Testis (tissue), 3 donors: ENCODE results near the gene PCDHGC5. TPM values are rescaled to one million over a fixed set of nuclear protein-coding genes. Genes with fewer than 3 reads are reported as not detected.

ENCODE experiments used
- DNase-seq: peaks from one replicate; pipeline ENCODE4 v3.0.0-alpha.2; 2019
- H3K27ac ChIP-seq, 2 donors: fragments of 200-600 bp; sonication (generic); one replicate each; pipeline ENCODE4 v1.5.1; 2019
- H3K27me3 ChIP-seq: fragments of 200-600 bp; sonication (generic); one replicate; pipeline ENCODE4 v1.5.1; 2019
- H3K36me3 ChIP-seq: fragments of 200-600 bp; sonication (generic); one replicate; pipeline ENCODE4 v1.5.1; 2017; ENCODE audit warnings: low read depth; ENCODE audit errors: missing control alignments
- H3K4me1 ChIP-seq: fragments of 200-600 bp; sonication (generic); one replicate; pipeline ENCODE4 v1.5.1; 2019
- H3K4me3 ChIP-seq, 2 donors: fragments of 200-600 bp; sonication (generic); one replicate each; pipeline ENCODE4 v1.5.1; 2017 to 2019
- H3K9me3 ChIP-seq: fragments of 200-600 bp; sonication (generic); one replicate; pipeline ENCODE4 v1.5.1; 2017
- CTCF ChIP-seq, 3 experiments: fragments of 450-650 bp in 2 of 3; fragments of 200-600 bp in 1 of 3; sonication (generic) in 1 of 3; IDR thresholded peaks; one replicate each; pipeline ENCODE4 v1.5.1; 2016 to 2019; ENCODE audit warnings: antibody characterized with exemption in 3 of 3, mild to moderate bottlenecking in 2 of 3, moderate library complexity in 1 of 3
- POLR2A ChIP-seq: fragments of 450-650 bp; IDR thresholded peaks from one replicate; pipeline ENCODE4 v1.6.1; 2017; ENCODE audit warnings: antibody characterized with exemption, mild to moderate bottlenecking, moderate library complexity
- WGBS, 2 donors: methylation state at CpG; one replicate each; pipeline ENCODE4 v1.1.5; 2018; 5-methylcytosine and 5-hydroxymethylcytosine counted together
- intact Hi-C: fragments of 100-400 bp; cut with DNase I; formaldehyde crosslinking; loops from one replicate; pipeline ENCODE4 v1.15.1; 2023; ENCODE audit warnings: low total_unique reads
- polyA plus RNA-seq: library from polyadenylated mRNA; stranded (reverse); fragments of 350-450 nt; fragmentation: Illumina TruSeq; extraction: RNeasy Lipid Tissue Mini Kit (QIAGEN cat#74804); gene quantifications from one replicate; pipeline ENCODE4 v1.2.3, GENCODE V29; 2014; ENCODE audit warnings: low read depth, low replicate concordance; ENCODE audit not compliant: insufficient read depth
- total RNA-seq, 2 donors: library from RNA; depleted of rRNA; stranded (reverse); fragments of >200 nt; gene quantifications; one replicate each; pipeline ENCODE4 v1.2.3, GENCODE V29; 2016

Gene PCDHGC5
- total and polyA plus RNA-seq, 3 donors from 2014 or later, result 0.50 to 5.4 (median 4.9) TPM

GRCh38 chr5:141519605-141520565 lies 31.0 kb downstream of the PCDHGC5 start:
- Histone ChIP-seq H3K4me1 (peaks cover 26% of the 10 kb centered on the region), H3K36me3 (no peaks in the 10 kb centered on the region), H3K9me3 (no peaks in the 10 kb centered on the region), H3K27me3 (no peaks in the 10 kb centered on the region), H3K4me3 (no peak overlapping the region), H3K27ac (peak overlapping the region; percentile 73 to 75)
- DNase-seq, result no peak
- 81 to 82% methylated on average over 3 of the region's 3 CpGs for WGBS, 2 donors
- no peak for TF ChIP-seq CTCF (IDR thresholded peaks at IDR 0.05)
- no peak for TF ChIP-seq POLR2A
- intact Hi-C loops, result loop anchor here (10.0 kb wide), 1 partner anchor 95 kb away; the partner anchor contains the start of gene PCDHGA11

GRCh38 chr5:141521244-141521781 lies 32.4 kb downstream of the PCDHGC5 start:
- Histone ChIP-seq H3K27me3 (no peaks in the 10 kb centered on the region), H3K27ac (peak overlapping the region; percentile 73 to 75), H3K9me3 (no peaks in the 10 kb centered on the region), H3K4me1 (peaks cover 31% of the 10 kb centered on the region), H3K36me3 (no peaks in the 10 kb centered on the region), H3K4me3 (no peak overlapping the region)
- whole genome bisulfite sequencing, 2 donors, result 40 to 42% methylated on average over 2 of the region's 2 CpGs
- TF ChIP-seq CTCF (IDR thresholded peaks at IDR 0.05) (no peak), POLR2A (no peak)
- intact Hi-C loops, result loop anchor here (10.0 kb wide), 1 partner anchor 97 kb away; the partner anchor contains the start of gene PCDHGA11
- DNase-seq, result peak; percentile 86

GRCh38 chr5:141522301-141522700 lies 33.4 kb downstream of the PCDHGC5 start:
- Histone ChIP-seq H3K4me1 (peaks cover 31% of the 10 kb centered on the region), H3K4me3 (no peak overlapping the region), H3K27ac (peak overlapping the region in 1 of 2 donors; percentile 75), H3K9me3 (no peaks in the 10 kb centered on the region), H3K27me3 (no peaks in the 10 kb centered on the region), H3K36me3 (no peaks in the 10 kb centered on the region)
- no peak for TF ChIP-seq POLR2A
- TF ChIP-seq CTCF (IDR thresholded peaks at IDR 0.05), result no peak
- no peak for DNase-seq
- intact Hi-C loops, result loop anchor here (10.0 kb wide), 1 partner anchor 98 kb away; the partner anchor contains the start of gene PCDHGA11
- 45 to 55% methylated on average over 2 of the region's 2 CpGs for WGBS, 2 donors

- peak overlapping the region; percentile 47 to 72 for H3K27ac ChIP-seq
- no peaks in the 10 kb centered on the region for H3K27me3 ChIP-seq
- no peak for DNase-seq
- WGBS, 2 donors, result 68 to 86% methylated on average over 8 of the region's 8 CpGs
- intact Hi-C loops, result loop anchor here (10.0 kb wide), 1 partner anchor 99 kb away; the partner anchor contains the start of gene PCDHGA11
- H3K4me1 ChIP-seq, result peaks cover 41% of the 10 kb centered on the region
- H3K36me3 ChIP-seq, result no peaks in the 10 kb centered on the region
- no peak for TF ChIP-seq POLR2A
- TF ChIP-seq CTCF (IDR thresholded peaks at IDR 0.05), result no peak
- H3K9me3 ChIP-seq, result no peaks in the 10 kb centered on the region
- no peak overlapping the region for H3K4me3 ChIP-seq
Measured at GRCh38 chr5:141523991-141524390, 35.1 kb downstream of the PCDHGC5 start.
